Measurements from ENCODE around the gene NTNG2. TPM values are rescaled to one million over a fixed set of nuclear protein-coding genes. Genes with fewer than 3 reads are reported as not detected.

NTNG2 gene
- total RNA-seq, 1 donor from 2014 or later = 2.5 TPM

DNA sequence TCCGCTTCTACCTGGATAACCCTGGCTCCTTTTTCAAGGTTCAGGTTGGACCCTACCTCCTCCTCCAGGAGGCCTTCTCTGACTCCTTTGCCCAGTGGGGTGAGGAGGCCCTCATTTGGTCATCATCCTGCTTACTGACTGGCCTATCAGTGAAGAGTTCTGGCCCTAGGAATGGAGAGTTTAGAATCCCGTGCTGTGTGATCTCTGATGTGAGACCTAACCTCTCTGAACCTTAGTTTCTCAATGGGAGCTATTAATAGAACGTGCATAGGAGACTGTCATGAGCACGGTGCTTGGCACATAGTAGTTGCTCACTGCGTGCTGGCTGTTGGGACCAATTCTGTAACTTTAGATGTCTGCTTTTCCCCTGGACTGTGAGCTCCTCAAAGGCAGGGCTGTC, 10.3 kb downstream of the NTNG2 start:
- H3K4me1 Mint-ChIP-seq (ENCODE audit: low read depth, unreplicated experiment) = no peaks in the 10 kb centered on the region
- Histone ChIP-seq H3K4me2 (ENCODE audit: low read length) (no peak overlapping the region), H3K9ac (ENCODE audit: low read length) (no peak overlapping the region), H3K27ac (ENCODE audit: low read depth, low read length) (no peak overlapping the region), H3K36me3 (ENCODE audit: insufficient read depth, low read length) (no peaks in the 10 kb centered on the region), H3K27me3 (ENCODE audit: insufficient read depth, low read length) (peaks cover 15% of the 10 kb centered on the region), H3K79me2 (ENCODE audit: insufficient read depth, low read length) (no peaks in the 10 kb centered on the region), H3K4me3 (ENCODE audit: insufficient read depth, low read depth, low read length) (no peak overlapping the region), H3K4me1 (ENCODE audit: insufficient read depth, low read length) (peaks cover 3% of the 10 kb centered on the region), H4K20me1 (ENCODE audit: insufficient read depth, low read length) (peaks cover 38% of the 10 kb centered on the region), H2AFZ (ENCODE audit: low read depth, low read length) (no peak overlapping the region), H3K9me3 (ENCODE audit: insufficient read depth, low read depth, low read length) (no peaks in the 10 kb centered on the region)
- H3K27ac Mint-ChIP-seq (ENCODE audit: unreplicated experiment) = no peak overlapping the region
- no peak for TF ChIP-seq EZH2 (IDR thresholded peaks at IDR 0.05; ENCODE audit: insufficient read depth, low read length)
- TF ChIP-seq CTCF (IDR thresholded peaks at IDR 0.05; ENCODE audit: insufficient read depth, low read depth, low read length) = no peak
- H3K36me3 Mint-ChIP-seq (ENCODE audit: low read depth, unreplicated experiment) = peaks cover 5% of the 10 kb centered on the region
- no peak for FAIRE-seq
- no peak for DNase-seq (ENCODE audit: low read depth)
- peaks cover 6% of the 10 kb centered on the region for H3K9me3 Mint-ChIP-seq (ENCODE audit: unreplicated experiment)
- H3K27me3 Mint-ChIP-seq (ENCODE audit: low read depth, unreplicated experiment) = peaks cover 66% of the 10 kb centered on the region
- H3K4me3 Mint-ChIP-seq (ENCODE audit: unreplicated experiment) = no peak overlapping the region

- no peak overlapping the region for H3K4me2 ChIP-seq (ENCODE audit: low read length)
- no peaks in the 10 kb centered on the region for H3K79me2 ChIP-seq (ENCODE audit: insufficient read depth, low read length)
- Mint-ChIP-seq H3K27ac (ENCODE audit: unreplicated experiment) (no peak overlapping the region), H3K36me3 (ENCODE audit: low read depth, unreplicated experiment) (peaks cover 5% of the 10 kb centered on the region), H3K27me3 (ENCODE audit: low read depth, unreplicated experiment) (peaks cover 56% of the 10 kb centered on the region), H3K4me1 (ENCODE audit: low read depth, unreplicated experiment) (no peaks in the 10 kb centered on the region), H3K4me3 (ENCODE audit: unreplicated experiment) (no peak overlapping the region), H3K9me3 (ENCODE audit: unreplicated experiment) (peaks cover 6% of the 10 kb centered on the region)
- H3K9ac ChIP-seq (ENCODE audit: low read length) = no peak overlapping the region
- no peak overlapping the region for H3K4me3 ChIP-seq (ENCODE audit: insufficient read depth, low read depth, low read length)
- H3K4me1 ChIP-seq (ENCODE audit: insufficient read depth, low read length) = no peaks in the 10 kb centered on the region
- H2AFZ ChIP-seq (ENCODE audit: low read depth, low read length) = no peak overlapping the region
- H4K20me1 ChIP-seq (ENCODE audit: insufficient read depth, low read length) = peaks cover 13% of the 10 kb centered on the region
- no peak for DNase-seq (ENCODE audit: low read depth)
- H3K9me3 ChIP-seq (ENCODE audit: insufficient read depth, low read depth, low read length) = no peaks in the 10 kb centered on the region
- H3K36me3 ChIP-seq (ENCODE audit: insufficient read depth, low read length) = no peaks in the 10 kb centered on the region
- H3K27me3 ChIP-seq (ENCODE audit: insufficient read depth, low read length) = peaks cover 13% of the 10 kb centered on the region
- TF ChIP-seq CTCF (IDR thresholded peaks at IDR 0.05; ENCODE audit: insufficient read depth, low read depth, low read length) (no peak), EZH2 (IDR thresholded peaks at IDR 0.05; ENCODE audit: insufficient read depth, low read length) (no peak)
- no peak for FAIRE-seq
- no peak overlapping the region for H3K27ac ChIP-seq (ENCODE audit: low read depth, low read length)
These were observed 13.6 kb downstream of the NTNG2 start for GRCh38 chr9:132175431-132175830.

DNA sequence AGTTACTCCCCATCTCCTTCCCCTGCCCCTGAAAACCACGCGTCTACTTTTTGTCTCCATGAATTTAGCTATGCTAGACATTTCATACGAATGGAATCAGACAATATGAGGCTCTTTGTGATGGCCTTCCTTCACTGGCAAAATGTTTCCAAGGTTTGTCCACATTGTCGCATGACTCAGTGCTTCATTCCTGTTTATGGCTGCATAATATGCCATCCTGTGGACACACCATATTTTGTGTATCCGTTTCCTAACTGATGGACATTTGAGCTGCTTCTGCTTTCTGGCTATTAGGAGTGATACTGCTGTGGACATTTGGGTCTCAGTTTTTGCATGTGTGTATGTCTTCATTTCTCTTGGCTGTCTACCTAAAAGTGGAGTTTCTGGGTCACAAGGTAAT, 14.5 kb downstream of the NTNG2 start:
- no peak for FAIRE-seq

More for the DNA sequence above, 14.5 kb downstream of the NTNG2 start:
- no peak for DNase-seq (ENCODE audit: low read depth)
- Mint-ChIP-seq H3K27ac (ENCODE audit: unreplicated experiment) (no peak overlapping the region), H3K4me3 (ENCODE audit: unreplicated experiment) (no peak overlapping the region), H3K36me3 (ENCODE audit: low read depth, unreplicated experiment) (peaks cover 5% of the 10 kb centered on the region), H3K4me1 (ENCODE audit: low read depth, unreplicated experiment) (no peaks in the 10 kb centered on the region), H3K9me3 (ENCODE audit: unreplicated experiment) (peaks cover 6% of the 10 kb centered on the region), H3K27me3 (ENCODE audit: low read depth, unreplicated experiment) (peaks cover 58% of the 10 kb centered on the region)
- no peak for TF ChIP-seq EZH2 (IDR thresholded peaks at IDR 0.05; ENCODE audit: insufficient read depth, low read length)
- no peak for TF ChIP-seq CTCF (IDR thresholded peaks at IDR 0.05; ENCODE audit: insufficient read depth, low read depth, low read length)
- Histone ChIP-seq H3K9ac (ENCODE audit: low read length) (no peak overlapping the region), H3K79me2 (ENCODE audit: insufficient read depth, low read length) (no peaks in the 10 kb centered on the region), H2AFZ (ENCODE audit: low read depth, low read length) (no peak overlapping the region), H3K27ac (ENCODE audit: low read depth, low read length) (no peak overlapping the region), H3K4me1 (ENCODE audit: insufficient read depth, low read length) (no peaks in the 10 kb centered on the region), H3K27me3 (ENCODE audit: insufficient read depth, low read length) (peaks cover 18% of the 10 kb centered on the region), H4K20me1 (ENCODE audit: insufficient read depth, low read length) (peaks cover 13% of the 10 kb centered on the region), H3K36me3 (ENCODE audit: insufficient read depth, low read length) (no peaks in the 10 kb centered on the region), H3K4me2 (ENCODE audit: low read length) (no peak overlapping the region), H3K4me3 (ENCODE audit: insufficient read depth, low read depth, low read length) (no peak overlapping the region), H3K9me3 (ENCODE audit: insufficient read depth, low read depth, low read length) (no peaks in the 10 kb centered on the region)
